Keratinocyte (primary cell): ENCODE results near the gene DDB1.

ENCODE experiments used
- CTCF ChIP-seq, 3 experiments: IDR thresholded peaks in 1 of 3; conservative IDR thresholded peaks in 1 of 3; optimal IDR thresholded peaks in 1 of 3; 2 replicates in 2 of 3; 3 replicates in 1 of 3; pipeline versions ENCODE3 to v1.5.1; 2011; ENCODE audit warnings: low read length in 3 of 3, mild to moderate bottlenecking in 3 of 3, moderate library complexity in 2 of 3, control low read depth in 1 of 3, inconsistent platforms in 1 of 3; ENCODE audit not compliant: insufficient read depth in 2 of 3; ENCODE audit errors: extremely low read depth in 1 of 3
- EZH2 ChIP-seq: IDR thresholded peaks from one replicate; pipeline ENCODE4 v1.6.1; 2012; ENCODE audit warnings: inconsistent platforms, mild to moderate bottlenecking, low read length, moderate library complexity

GRCh38 chr11:61350803-61351202, 17.9 kb upstream of the DDB1 start:
- TF ChIP-seq CTCF (optimal IDR thresholded peaks at IDR 0.05 in 1 of 3, IDR thresholded peaks at IDR 0.05 in 1 of 3, conservative IDR thresholded peaks at IDR 0.05 in 1 of 3; ENCODE audit: extremely low read depth in 1 of 3, insufficient read depth in 2 of 3, low read length in 3 of 3) = no peak
- no peak for TF ChIP-seq EZH2
